Measurements from ENCODE around the gene GAS2L2. TPM values are rescaled to one million over a fixed set of nuclear protein-coding genes. Genes with fewer than 3 reads are reported as not detected.
A peak's percentile ranks its signal among the peaks of the same experiment; 100 is the strongest.

Gene GAS2L2
- total RNA-seq, 1 donor: not detected

GRCh38 chr17:35765756-35766488 lies 12.9 kb upstream of the GAS2L2 start:
- no peak overlapping the region for H3K4me3 ChIP-seq (ENCODE audit: low read depth, low read length)
- TF ChIP-seq, protein P1, sequence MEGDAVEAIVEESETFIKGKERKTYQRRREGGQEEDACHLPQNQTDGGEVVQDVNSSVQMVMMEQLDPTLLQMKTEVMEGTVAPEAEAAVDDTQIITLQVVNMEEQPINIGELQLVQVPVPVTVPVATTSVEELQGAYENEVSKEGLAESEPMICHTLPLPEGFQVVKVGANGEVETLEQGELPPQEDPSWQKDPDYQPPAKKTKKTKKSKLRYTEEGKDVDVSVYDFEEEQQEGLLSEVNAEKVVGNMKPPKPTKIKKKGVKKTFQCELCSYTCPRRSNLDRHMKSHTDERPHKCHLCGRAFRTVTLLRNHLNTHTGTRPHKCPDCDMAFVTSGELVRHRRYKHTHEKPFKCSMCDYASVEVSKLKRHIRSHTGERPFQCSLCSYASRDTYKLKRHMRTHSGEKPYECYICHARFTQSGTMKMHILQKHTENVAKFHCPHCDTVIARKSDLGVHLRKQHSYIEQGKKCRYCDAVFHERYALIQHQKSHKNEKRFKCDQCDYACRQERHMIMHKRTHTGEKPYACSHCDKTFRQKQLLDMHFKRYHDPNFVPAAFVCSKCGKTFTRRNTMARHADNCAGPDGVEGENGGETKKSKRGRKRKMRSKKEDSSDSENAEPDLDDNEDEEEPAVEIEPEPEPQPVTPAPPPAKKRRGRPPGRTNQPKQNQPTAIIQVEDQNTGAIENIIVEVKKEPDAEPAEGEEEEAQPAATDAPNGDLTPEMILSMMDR (IDR thresholded peaks at IDR 0.05; ENCODE audit: insufficient read depth, low read length): no peak
- DNase-seq (ENCODE audit: low read depth): no peak

DNA sequence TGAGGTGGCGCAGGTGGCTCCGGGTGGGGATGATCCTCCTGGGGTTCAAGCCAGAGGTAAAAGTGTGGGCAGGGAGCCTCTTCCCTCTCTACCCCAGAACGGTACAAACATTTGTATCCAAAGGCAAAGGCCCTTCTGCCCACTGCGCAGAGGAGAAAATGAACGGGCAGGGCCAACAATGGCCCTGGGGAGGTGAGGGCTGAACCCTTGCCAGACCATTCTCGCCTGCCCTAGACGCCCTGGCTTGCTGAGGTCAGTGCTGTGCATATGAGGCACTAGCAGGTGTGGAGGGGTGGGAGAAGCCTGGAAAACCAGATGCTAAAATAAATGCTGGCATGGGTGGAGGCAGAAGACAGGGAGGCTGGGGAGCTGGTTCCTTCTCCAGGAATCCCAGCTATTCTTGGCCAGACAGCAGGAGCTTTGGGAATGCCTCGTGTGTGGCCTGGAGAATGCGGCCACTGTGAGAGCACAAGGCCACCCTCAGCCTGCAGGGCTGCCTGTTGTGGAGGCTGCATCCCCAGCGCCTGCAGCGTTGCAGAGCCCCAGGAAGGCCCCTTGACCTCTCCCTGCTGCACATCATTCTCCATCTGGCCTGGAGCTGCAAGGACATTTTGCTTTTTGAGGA lies 12.2 kb upstream of the GAS2L2 start:
- TF ChIP-seq, protein P1 (IDR thresholded peaks at IDR 0.05; ENCODE audit: insufficient read depth, low read length): no peak
- H3K4me3 ChIP-seq (ENCODE audit: low read depth, low read length): no peak overlapping the region
- no peak for DNase-seq (ENCODE audit: low read depth)

DNA sequence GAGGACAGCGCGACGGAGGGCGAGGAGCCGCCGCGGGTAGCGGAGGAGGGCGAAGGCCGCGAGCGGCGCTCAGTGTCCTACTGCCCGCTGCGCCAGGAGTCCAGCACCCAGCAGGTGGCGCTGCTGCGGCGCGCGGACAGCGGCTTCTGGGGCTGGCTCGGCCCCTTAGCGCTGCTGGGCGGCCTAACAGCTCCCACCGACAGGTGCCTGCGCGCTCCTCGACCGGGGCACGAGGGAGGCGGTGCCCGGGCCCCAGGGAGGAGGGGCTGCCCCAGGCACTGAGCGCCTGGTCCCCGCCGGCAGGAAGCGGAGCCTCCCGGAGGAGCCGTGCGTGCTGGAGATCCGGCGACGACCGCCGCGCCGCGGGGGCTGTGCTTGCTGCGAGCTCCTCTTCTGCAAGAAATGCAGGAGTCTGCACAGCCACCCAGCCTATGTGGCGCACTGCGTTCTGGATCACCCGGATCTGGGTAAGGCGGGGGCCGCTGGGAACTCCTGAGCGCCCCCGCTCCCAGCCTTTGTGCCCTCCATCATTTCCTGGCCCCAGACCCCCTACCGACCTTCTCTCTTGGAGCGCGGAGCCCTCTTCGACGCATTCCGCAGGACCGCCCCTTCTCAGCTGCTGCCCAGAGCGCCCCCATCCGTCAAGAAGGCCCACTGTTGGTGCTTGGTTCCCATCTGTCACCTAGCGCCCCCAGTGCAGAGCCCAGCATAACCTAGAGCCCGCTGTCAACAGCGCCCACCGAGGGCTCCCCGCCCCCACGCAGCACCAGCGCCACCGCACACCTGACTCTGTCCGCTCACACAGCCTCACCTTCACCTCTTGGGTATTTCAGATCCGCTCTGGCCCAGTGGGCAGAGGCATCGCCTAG lies 11.3 kb upstream of the GAS2L2 start:
- H3K4me3 ChIP-seq (ENCODE audit: low read depth, low read length): peak overlapping the region; percentile 50
- TF ChIP-seq, protein P1 (IDR thresholded peaks at IDR 0.05; ENCODE audit: insufficient read depth, low read length): peak; percentile 85
- peak; percentile 72 for DNase-seq (ENCODE audit: low read depth)

- peak overlapping the region; percentile 39 for H3K4me3 ChIP-seq (ENCODE audit: low read depth, low read length)
- TF ChIP-seq, protein P1 (IDR thresholded peaks at IDR 0.05; ENCODE audit: insufficient read depth, low read length): no peak
- DNase-seq (ENCODE audit: low read depth): no peak
These were observed 10.7 kb upstream of the GAS2L2 start for GRCh38 chr17:35763767-35764122.

GRCh38 chr17:35761601-35762000 lies 8.6 kb upstream of the GAS2L2 start:
- no peak for DNase-seq (ENCODE audit: low read depth)
- H3K4me3 ChIP-seq (ENCODE audit: low read depth, low read length): no peak overlapping the region
- TF ChIP-seq, protein P1 (IDR thresholded peaks at IDR 0.05; ENCODE audit: insufficient read depth, low read length): no peak

GRCh38 chr17:35760587-35760986 lies 7.5 kb upstream of the GAS2L2 start, which contains the start of gene C17orf50:
Gene C17orf50, plus strand, starts transcription at chr17:35760887. Its CDS starts 55 bp downstream, at chr17:35760942.
- no peak within 1 kb of the TSS for H3K4me3 ChIP-seq (ENCODE audit: low read depth, low read length)
- no peak for DNase-seq (ENCODE audit: low read depth)
- TF ChIP-seq, protein P1 (IDR thresholded peaks at IDR 0.05; ENCODE audit: insufficient read depth, low read length): no peak
